DND-41 (cell line): Measurements from ENCODE around the gene PPP1CB.

Source experiments
- ATAC-seq: fragments of 200-7000 bp; cut with Tn5 transposase; 3 replicates; pipeline ENCODE4 v1.9.1; 2021; ENCODE audit warnings: low read depth; ENCODE audit not compliant: insufficient read depth
- DNase-seq: peaks from one replicate; pipeline ENCODE4 v3.0.0-alpha.2; 2020
- H2AFZ ChIP-seq: 2 replicates; pipeline ENCODE4 v1.6.0; 2012; ENCODE audit warnings: low read depth, low read length
- H3K27ac ChIP-seq: 2 replicates; pipeline ENCODE4 v1.5.1; 2012; ENCODE audit warnings: low read length, inconsistent platforms
- H3K27me3 ChIP-seq: fragments of 200-600 bp; sonication (generic); 2 replicates; pipeline ENCODE4 v1.6.0; 2012; ENCODE audit warnings: low read length, mild to moderate bottlenecking, inconsistent platforms; ENCODE audit not compliant: insufficient read depth, poor library complexity
- H3K36me3 ChIP-seq: 2 replicates; pipeline ENCODE4 v1.5.1; 2012; ENCODE audit warnings: low read length, inconsistent platforms; ENCODE audit not compliant: insufficient read depth
- H3K4me1 ChIP-seq: 2 replicates; pipeline ENCODE4 v1.5.1; 2012; ENCODE audit warnings: mild to moderate bottlenecking, low read length; ENCODE audit not compliant: insufficient read depth
- H3K4me2 ChIP-seq: 2 replicates; pipeline ENCODE4 v1.6.0; 2012; ENCODE audit warnings: mild to moderate bottlenecking, moderate library complexity, low read length, inconsistent platforms; ENCODE audit not compliant: insufficient read depth
- H3K4me3 ChIP-seq, 2 experiments: fragments of 200-600 bp in 1 of 2; shearing (Covaris generic) in 1 of 2; 2 replicates each; pipeline ENCODE4 v1.5.1; 2012 to 2016; ENCODE audit warnings: inconsistent platforms in 2 of 2, low read length in 2 of 2, mild to moderate bottlenecking in 2 of 2, low read depth in 1 of 2, moderate library complexity in 1 of 2
- H3K79me2 ChIP-seq: 2 replicates; pipeline ENCODE4 v1.6.0; 2012; ENCODE audit warnings: low read length, inconsistent platforms; ENCODE audit not compliant: insufficient read depth
- H3K9ac ChIP-seq: 2 replicates; pipeline ENCODE4 v1.6.0; 2012; ENCODE audit warnings: low read depth, mild to moderate bottlenecking, inconsistent platforms, low read length, moderate library complexity
- H3K9me3 ChIP-seq: 2 replicates; pipeline ENCODE4 v1.5.1; 2012; ENCODE audit warnings: low read length, moderate library complexity, mild to moderate bottlenecking, inconsistent platforms; ENCODE audit not compliant: insufficient read depth, severe bottlenecking
- H4K20me1 ChIP-seq: 2 replicates; pipeline ENCODE4 v1.6.0; 2012; ENCODE audit warnings: low read length; ENCODE audit not compliant: insufficient read depth
- CTCF ChIP-seq: IDR thresholded peaks from 2 replicates; pipeline ENCODE4 v1.5.1; 2012; ENCODE audit warnings: borderline replicate concordance, low read length, moderate library complexity, mild to moderate bottlenecking; ENCODE audit not compliant: poor library complexity, severe bottlenecking; ENCODE audit errors: extremely low read depth
- EZH2 ChIP-seq: IDR thresholded peaks from 3 replicates; pipeline ENCODE4 v1.6.1; 2012; ENCODE audit warnings: borderline replicate concordance, low read depth, mild to moderate bottlenecking, moderate library complexity, low read length, inconsistent platforms; ENCODE audit not compliant: severe bottlenecking

PPP1CB gene

GRCh38 chr2:28764909-28765711 lies 13.5 kb downstream of the PPP1CB start:
- no peak overlapping the region for H2AFZ ChIP-seq
- ATAC-seq (no peak), DNase-seq (no peak)
- no peaks in the 10 kb centered on the region for H3K27me3 ChIP-seq
- no peak overlapping the region for H3K4me3 ChIP-seq
- H3K79me2 ChIP-seq = peaks cover 98% of the 10 kb centered on the region
- no peak overlapping the region for H3K4me2 ChIP-seq
- H3K9me3 ChIP-seq = no peaks in the 10 kb centered on the region
- no peak overlapping the region for H3K9ac ChIP-seq
- peaks cover 87% of the 10 kb centered on the region for H4K20me1 ChIP-seq
- peaks cover 14% of the 10 kb centered on the region for H3K36me3 ChIP-seq
- H3K27ac ChIP-seq = no peak overlapping the region
- H3K4me1 ChIP-seq = no peaks in the 10 kb centered on the region
- TF ChIP-seq EZH2 (no peak), CTCF (no peak)

DNA sequence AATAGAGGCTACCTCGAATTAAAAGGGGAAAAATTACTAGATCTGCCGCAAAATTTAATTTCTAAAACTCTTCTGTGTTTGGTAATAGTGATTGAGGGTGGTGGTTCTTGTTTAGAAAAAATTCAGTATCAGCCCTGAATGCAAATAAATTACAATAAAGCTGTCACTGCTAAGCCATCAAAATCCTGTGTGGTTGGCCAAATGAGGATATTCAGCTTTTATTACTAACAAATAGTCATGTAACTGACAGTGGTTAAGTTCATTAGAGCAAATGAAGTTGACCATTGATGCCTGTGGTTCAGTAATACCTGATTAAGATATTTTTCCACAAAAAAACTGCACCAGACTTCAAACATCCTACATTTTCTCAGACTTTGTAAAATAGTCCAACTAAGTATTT lies 14.4 kb downstream of the PPP1CB start:
- TF ChIP-seq EZH2 = no peak
- Histone ChIP-seq H3K9ac (no peak overlapping the region), H2AFZ (no peak overlapping the region), H3K4me3 (no peak overlapping the region), H3K27me3 (no peaks in the 10 kb centered on the region), H3K4me2 (no peak overlapping the region), H3K9me3 (no peaks in the 10 kb centered on the region), H3K79me2 (peaks cover 98% of the 10 kb centered on the region), H3K4me1 (no peaks in the 10 kb centered on the region), H3K27ac (no peak overlapping the region), H3K36me3 (peaks cover 6% of the 10 kb centered on the region), H4K20me1 (peaks cover 83% of the 10 kb centered on the region)
- ATAC-seq = no peak
- DNase-seq = no peak

DNA sequence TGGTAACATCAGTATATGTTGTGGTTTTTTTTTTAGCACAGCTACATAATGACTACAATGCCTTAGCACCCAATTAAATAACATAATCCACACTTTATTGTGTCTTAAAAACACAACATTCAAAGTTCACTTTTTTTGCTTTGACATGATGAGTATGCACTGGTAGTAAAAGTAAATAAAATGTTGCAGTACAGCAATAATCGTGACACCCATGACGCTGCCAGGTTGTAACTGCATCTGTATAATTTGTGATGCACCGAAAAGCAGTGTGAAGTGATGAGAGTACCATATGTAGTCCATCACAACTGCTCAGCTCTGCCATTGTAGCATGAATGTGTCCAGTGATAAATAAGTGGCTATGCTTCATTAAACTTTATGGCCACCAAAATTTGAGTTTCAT lies 15.7 kb downstream of the PPP1CB start:
- Histone ChIP-seq H3K4me1 (no peaks in the 10 kb centered on the region), H3K4me2 (no peak overlapping the region), H3K9me3 (no peaks in the 10 kb centered on the region), H3K27ac (no peak overlapping the region), H3K4me3 (no peak overlapping the region), H3K9ac (no peak overlapping the region), H4K20me1 (peaks cover 83% of the 10 kb centered on the region), H3K36me3 (no peaks in the 10 kb centered on the region), H3K27me3 (no peaks in the 10 kb centered on the region), H2AFZ (no peak overlapping the region), H3K79me2 (peaks cover 98% of the 10 kb centered on the region)
- ATAC-seq = no peak
- DNase-seq = no peak
- TF ChIP-seq CTCF = no peak
- no peak for TF ChIP-seq EZH2

- no peak for ATAC-seq
- no peak overlapping the region for H2AFZ ChIP-seq
- peaks cover 84% of the 10 kb centered on the region for H4K20me1 ChIP-seq
- H3K9ac ChIP-seq = no peak overlapping the region
- DNase-seq = no peak
- no peak overlapping the region for H3K4me2 ChIP-seq
- H3K9me3 ChIP-seq = no peaks in the 10 kb centered on the region
- H3K79me2 ChIP-seq = peaks cover 98% of the 10 kb centered on the region
- no peaks in the 10 kb centered on the region for H3K36me3 ChIP-seq
- no peak overlapping the region for H3K27ac ChIP-seq
- TF ChIP-seq CTCF = no peak
- H3K27me3 ChIP-seq = no peaks in the 10 kb centered on the region
- H3K4me1 ChIP-seq = no peaks in the 10 kb centered on the region
- no peak overlapping the region for H3K4me3 ChIP-seq
Measured at GRCh38 chr2:28768422-28768821, 16.8 kb downstream of the PPP1CB start.
